Activated T-cell treated with anti-CD3 and anti-CD28 coated beads for 24 hours (primary cell): Measurements from ENCODE around the gene SEC16A.

Source experiments
- DNase-seq: peaks from one replicate; pipeline ENCODE4 v3.0.0-alpha.2; 2020; ENCODE audit warnings: low read depth

The SEC16A gene, protein sequence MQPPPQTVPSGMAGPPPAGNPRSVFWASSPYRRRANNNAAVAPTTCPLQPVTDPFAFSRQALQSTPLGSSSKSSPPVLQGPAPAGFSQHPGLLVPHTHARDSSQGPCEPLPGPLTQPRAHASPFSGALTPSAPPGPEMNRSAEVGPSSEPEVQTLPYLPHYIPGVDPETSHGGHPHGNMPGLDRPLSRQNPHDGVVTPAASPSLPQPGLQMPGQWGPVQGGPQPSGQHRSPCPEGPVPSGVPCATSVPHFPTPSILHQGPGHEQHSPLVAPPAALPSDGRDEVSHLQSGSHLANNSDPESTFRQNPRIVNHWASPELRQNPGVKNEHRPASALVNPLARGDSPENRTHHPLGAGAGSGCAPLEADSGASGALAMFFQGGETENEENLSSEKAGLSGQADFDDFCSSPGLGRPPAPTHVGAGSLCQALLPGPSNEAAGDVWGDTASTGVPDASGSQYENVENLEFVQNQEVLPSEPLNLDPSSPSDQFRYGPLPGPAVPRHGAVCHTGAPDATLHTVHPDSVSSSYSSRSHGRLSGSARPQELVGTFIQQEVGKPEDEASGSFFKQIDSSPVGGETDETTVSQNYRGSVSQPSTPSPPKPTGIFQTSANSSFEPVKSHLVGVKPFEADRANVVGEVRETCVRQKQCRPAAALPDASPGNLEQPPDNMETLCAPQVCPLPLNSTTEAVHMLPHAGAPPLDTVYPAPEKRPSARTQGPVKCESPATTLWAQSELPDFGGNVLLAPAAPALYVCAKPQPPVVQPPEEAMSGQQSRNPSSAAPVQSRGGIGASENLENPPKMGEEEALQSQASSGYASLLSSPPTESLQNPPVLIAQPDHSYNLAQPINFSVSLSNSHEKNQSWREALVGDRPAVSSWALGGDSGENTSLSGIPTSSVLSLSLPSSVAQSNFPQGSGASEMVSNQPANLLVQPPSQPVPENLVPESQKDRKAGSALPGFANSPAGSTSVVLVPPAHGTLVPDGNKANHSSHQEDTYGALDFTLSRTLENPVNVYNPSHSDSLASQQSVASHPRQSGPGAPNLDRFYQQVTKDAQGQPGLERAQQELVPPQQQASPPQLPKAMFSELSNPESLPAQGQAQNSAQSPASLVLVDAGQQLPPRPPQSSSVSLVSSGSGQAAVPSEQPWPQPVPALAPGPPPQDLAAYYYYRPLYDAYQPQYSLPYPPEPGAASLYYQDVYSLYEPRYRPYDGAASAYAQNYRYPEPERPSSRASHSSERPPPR (N-terminal part only)

DNA sequence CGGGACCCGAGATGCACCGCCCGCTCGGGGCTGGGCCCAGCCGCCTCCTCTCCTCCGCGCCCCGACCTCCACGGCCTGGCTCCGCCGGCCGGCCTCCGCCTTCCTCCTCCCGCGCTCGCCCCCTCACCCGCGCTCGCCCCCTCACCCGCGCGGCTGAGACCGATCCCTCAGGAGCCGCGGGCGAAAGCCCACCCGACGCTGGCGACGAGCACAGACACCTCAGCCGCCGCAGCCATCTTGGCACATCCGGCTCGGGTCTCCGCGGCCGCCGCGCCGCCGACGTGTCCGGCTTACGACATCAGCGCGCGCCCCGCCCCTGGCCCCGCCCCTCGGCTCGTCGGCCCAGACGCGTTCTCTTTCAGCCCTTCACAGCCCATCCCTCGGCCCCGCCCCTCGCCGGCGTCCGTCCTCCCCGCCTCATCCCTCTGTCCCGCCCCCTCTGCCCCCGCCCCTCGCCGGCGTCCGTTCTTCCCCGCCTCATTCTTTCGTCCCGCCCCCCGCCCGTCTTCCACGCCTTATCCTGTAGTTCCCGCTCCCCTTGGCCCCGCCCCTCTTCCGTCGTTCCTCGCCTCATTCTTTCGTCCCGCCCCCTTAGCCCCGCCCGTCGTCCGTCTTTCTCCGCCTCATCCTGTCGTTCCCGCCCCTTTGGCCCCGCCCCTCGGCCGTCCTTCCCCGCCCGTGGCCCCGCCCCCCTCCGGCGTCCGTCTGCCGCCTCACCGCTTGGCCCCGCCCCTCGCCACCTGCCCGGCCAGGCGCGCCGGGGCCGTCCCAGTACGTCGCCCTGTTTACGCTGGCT lies at the start of gene SEC16A:
TSS of gene SEC16A (minus strand) at position 248 of the 796 bp plus-strand sequence. CDS start 5,425 bp downstream, outside the sequence.
- DNase-seq: peak; percentile 98

DNA sequence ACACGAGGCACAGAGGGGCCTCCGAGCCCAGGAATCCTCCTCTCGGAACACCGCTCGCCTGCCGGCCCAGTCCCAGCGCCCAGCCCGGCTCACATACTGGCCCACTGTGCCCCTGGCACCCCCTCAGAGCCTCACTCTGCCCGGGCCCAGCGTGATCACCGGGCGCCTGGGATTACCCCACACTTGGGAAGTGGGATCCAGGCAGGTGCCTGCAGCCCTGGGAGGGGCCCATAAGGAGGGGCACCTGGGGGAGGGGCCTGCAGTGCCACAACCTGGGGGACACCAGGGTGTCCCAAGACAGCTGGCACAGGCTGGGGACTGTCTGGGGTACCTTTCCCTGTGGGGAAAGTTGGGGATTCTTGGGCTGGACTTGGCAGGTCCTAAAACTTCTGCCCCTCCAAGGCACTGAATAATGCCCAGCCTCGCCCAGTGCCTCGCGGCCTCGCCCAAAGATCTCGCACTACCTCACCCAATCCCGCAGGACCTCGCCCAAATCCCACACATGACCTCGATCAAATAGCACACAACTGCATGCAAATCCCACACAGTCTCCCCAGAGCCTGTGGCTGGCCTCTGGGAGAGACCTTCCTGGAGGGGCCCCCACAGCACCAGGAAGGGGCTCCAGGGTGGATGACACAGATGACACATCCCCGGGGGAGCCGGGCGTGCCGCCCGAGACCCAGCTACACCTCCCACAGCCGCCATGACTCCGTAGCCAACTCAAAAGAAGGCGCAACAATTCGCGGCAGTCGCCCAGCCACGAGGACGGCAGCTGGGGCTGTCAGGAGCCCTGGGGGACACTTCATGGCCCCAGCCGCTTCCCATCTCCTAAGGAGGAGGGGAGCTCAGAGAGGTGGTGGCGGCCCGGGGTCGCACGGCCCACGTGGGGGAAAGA lies 49.3 kb upstream of the SEC16A start:
- no peak for DNase-seq

DNA sequence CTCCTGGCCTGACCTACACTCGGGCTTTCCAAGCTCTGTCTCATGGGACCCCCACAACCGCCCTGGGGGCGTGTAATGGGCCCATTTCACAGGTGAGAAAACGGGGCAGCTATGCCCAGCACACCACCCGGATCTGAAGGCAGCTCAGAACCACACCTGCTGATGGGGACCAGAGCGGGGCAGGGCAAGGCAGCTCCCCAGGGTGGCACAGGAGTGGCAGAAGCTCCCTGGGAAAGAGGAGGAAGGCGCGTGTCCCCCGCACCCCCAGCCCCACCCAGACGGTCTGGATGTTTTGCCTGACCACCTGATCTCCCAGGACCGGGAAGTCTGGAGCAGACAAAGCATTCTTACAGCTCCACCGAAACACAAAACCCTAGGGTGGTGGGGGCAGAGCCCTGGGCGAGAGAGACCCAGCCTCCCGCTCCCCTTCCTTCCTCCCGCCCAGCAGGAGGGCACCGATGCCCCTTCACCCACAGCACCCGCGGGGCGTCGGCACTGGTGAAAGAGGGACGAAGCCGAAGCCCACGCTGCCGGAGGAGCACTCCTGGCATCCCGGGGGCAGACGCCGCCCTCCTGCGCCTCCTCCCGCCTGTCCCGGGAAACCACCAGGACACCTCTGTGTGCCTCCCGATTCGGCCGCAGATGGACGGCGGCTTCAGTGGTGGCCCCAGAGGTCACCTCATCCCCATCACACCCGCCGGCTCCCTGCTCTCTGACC lies 48.5 kb upstream of the SEC16A start:
- DNase-seq: no peak

DNA sequence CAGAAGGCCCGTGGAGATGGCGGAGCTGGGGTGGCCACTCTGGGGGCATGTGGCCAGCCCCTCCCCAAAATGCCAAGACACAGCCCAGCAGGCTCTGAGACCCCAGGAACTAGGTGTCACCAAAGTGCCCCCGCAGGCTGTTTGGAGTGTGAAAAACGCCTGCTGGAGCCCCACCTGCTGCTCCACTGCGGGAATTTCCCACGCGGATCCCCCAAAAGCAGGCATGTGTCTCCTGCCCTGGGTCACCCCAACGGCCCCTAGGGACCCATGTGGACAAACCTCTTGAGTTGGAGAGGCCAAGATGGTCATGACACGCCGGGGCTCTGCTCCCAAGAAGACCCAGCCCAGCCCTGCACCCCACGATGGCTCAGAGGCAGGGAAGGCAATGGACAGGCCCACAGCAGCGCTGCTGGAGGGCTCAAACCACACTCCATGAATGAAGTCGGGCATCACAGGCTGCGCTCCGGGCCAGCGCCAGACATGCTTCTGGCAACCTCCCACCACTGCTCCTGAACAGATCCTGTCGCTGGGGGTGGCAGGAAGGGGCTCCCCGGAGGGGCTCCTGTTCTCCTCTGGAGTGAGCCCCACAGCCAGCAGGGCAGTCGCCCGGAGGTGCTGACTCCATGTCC lies 47.7 kb upstream of the SEC16A start:
- DNase-seq: no peak

DNA sequence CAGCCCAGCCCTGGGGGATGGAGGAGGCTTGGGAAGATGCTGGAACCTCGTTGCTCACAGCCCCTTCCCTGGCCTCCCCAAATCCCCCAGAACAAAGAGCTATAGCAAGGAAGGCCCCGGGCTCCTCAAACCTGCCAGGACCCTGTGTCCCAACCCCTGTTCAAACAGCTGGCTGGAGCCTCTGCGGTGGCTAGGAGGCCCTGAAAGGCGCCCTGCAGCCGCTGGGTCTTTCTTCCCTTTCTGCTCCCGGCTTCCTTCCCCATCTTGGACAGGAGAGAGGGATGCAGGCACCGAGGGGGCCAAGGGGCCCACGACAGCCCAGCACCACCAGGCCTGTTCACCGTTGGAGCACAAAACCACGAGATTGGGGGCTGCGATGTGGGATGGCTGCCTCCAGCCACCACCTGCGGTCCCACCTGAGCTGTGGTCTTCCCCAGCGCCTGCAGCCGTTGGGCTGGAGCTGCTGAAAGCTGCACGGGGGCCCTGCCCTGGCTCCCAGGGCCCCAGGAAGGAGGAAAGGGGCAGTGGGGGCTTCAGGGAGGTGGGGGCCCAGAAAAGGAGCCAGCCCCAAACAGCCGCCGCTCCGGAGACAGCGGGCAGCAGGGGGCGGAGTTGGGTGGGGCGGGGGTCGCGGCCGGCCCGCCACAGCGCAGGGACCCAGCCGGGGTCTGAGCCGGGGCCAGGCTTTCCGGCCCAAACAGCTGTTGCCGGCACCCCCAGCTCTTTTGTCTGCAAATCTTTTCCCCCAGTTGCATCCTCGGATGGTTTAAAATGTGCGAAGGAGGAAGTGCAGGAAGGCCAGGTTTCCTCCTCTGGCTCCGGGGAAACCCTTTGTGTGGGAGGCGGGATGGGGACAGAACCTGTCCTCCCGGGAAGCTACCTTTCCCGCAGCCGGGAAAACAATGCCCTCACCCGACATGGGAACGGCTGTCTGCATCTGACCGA lies 46.9 kb upstream of the SEC16A start:
- no peak for DNase-seq

DNA sequence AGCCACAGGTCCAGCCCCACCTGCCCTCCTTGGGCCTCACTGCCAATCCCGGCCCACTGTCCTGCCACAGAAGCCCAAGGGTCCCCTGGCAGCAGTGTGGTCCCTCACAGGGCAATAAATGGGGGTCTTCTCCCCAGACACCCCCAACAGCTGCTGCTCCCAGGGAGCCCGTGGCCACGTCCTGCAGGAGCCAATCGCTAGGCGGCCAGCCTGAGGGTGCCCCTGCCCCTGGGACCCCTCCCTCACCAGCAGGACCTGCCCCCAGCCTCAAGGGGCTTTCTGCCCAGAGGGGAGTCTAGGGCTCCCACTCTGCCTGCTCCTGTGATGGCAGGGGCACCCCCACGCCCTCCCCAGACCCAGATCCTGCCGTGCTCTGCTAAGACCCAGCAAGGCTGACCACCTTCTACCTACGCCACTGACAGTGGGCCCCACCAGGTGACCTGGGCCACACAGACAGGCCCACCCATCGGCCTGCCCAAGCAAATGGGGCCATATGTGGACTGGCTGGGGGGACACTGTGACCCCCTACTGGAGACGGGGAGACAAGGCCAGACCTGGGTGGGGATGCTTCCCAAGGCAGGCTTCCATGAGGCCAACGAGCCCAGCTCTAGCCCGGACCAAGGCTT lies 46.0 kb upstream of the SEC16A start:
- DNase-seq: no peak

DNA sequence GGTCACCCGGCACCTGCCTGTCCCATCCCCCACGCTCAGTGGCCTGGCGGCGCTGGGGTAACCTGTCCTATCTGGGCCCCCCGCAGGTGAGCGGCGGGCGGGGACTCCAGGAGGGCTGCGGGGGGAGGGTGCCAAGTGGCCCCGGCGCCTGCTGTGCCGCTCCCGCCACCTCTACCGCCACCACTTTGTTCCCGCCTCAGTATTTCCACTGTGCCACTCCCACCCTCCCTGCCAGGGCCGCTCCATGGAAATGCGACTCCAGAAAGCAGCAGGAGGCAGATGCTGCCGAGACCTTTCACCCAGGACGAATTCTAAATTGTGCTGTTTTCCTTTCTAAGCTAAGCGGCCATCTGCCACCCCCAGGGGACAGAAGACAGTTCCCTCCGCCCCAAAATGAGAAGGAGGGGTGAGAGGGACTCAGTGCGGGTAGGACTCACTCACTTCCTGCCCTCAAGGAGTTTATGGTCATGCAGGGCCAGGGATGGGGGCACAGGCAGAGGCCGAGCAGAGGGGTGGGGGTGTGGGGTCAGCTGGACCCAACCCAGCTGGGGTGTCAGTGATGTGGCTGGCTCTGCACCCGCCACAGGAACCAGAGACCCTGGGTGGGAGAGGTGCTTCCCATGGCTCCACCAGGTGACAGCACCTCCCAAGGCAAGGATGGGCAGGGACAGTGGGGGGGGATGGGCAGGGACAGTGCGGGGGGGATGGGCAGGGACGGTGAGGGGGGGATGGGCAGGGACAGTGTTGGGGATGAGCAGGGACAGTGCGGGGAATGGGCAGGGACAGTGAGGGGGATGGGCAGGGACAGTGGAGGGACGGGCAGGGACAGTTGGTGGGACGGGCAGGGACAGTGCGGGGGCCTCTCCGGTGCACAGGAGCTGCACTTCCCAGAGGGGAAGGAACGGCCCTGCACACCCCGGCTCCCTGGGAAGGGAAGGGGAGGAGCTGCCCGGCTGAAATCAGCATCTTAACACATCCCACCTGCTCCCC lies 45.2 kb upstream of the SEC16A start:
- no peak for DNase-seq

DNA sequence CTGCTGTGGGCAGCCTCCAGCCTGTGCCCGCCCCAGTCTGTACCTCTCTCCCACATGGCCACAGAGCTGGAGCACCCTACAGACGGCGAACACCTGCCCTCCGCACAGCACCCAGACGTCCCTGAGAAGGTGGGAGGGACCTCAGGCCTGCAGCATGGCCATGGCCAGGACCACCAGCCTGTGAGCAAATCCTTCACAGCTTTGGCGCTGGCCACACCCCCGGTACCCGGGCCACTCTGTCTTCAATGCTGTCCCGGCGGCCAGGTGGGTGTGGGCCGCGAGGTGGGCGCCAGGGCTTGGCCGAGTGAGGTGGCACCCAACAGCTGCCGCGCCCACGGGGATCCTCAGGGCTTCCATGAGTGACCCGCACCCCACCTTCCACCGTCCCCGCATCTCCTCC lies 44.3 kb upstream of the SEC16A start:
- no peak for DNase-seq

DNA sequence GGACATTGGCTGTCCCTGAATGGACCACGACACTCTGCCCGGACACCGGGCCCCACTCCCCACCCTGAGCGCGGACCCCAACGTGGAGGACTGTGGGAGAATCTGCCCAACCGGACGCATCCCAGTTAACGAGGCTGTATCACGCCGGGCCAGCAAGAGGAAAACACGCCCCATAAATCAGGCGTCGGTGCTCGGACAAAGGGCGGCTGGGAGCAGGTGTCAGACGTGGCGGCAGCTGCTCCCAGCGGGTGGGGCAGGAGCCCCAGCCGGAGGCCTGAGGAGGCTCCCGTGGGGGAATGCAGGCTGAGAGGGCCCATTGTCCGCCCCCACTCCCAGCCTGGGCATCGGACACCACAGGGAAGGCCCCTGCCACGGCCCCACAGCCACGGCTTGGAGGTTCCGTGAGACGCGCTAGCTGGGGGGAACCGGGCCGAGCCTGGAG lies 43.8 kb upstream of the SEC16A start:
- DNase-seq: no peak

DNA sequence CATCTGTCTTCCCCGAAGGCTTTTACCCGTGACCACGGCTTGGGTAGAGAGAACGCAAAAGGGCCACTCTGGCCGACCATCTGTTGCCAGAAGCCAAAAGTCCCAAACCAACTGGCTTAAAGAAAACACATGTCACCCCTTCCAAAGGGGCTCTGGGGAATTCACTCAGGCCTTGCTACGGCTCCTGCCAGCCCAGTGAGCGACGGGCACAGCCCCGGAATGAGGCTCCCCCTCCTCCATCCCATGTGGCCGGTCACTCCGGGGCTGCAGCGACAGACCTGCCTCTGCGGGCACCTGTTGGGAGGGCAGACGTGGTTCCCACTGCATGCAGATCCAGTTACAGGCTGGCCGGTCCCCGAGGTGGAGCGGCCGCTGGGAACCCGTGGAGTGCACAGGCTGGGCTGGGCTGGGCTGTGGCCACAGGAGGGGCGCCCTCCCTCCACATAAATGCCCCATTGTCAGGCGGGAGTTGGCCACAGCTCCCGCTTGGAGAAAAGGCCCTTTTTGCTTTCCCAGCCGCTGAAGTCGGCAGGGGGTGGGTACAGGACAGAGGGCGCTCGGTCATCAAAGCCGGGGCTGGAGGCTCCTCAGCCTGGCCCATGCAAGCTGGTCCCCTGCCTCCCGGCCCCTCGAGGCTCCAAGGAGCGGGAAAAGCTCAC lies 43.1 kb upstream of the SEC16A start:
- no peak for DNase-seq

DNA sequence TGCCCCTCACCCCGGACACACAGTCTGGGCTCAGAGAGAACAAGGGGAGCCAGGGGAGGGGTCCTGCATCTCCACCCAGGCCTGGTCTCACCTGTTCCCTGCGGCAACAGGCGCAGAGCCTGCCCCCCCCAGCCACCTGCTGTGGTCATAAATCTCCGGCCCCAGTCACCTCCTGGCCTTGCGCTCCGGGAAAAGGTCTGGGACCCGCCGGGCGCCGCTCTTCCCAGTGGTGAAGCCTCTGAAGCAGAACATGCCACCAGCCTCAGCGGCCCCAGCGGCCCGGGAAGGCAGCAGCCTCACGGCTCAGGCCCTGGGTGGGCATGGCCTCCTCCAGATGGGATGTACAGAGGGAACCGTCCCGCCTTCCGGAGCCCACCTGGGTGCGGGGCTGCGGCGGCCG lies 42.4 kb upstream of the SEC16A start:
- no peak for DNase-seq

DNA sequence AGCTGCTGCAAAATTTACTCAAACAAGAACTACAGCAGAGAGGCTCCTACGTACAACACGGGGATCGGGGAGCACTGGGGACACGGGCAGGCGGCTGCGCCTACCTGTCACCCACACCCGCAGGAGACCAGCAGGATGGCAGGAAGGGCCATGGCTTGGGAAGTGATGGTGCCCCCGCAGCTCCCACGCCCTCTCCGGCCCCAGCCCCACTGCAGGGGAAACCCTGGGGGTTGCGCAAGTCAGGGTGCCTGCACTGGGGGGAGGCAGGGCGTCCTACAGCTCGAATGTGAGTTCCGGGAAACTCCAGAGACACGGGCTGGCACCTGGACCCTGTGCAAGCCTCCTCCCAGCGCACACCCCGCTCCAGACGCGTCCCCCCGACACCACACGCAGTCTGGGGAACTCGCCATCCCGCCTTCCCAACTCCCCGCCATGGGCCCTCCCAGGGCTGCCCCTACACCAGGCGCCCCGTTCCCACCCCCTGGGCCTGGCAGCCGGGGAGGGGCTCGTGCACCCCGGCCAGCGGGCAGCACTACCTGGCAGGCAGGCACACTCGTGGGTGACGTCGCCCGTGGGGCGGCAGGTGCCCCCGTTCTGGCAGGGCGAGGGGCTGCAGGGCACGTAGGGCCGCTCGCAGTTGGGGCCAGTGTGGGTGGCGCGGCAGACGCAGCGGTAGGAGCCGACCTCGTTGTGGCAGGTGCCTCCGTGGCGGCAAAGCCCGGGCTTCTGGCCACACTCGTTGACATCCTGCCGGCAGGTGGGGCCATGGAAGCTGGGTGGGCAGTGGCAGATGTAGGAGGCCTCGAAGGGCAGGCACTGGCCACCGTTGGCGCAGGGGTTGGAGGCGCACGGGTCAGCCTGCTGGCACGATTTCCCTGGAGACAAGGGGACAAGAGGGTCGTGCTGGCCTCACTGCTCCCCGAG lies 39.7 kb upstream of the SEC16A start:
- DNase-seq: no peak

DNA sequence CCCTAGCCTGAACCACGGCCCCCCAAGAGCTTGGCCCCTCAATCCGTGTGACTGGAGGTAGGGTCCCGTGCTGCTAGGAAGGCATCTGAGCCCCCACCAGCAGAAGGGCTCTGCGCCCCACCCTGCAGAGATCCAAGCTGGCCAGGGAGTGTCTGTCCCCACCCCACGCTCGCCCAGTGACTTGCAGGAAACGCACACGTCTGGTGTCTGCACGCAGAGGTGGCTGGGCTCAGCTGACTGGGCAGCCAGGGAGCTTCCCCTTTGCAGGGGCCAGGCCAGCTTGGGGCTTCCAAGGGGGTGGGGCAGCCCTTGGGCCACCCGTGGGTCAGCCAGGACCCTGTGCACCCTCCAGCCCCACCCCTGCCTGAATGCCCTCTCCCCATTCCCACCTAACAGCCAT lies 38.7 kb upstream of the SEC16A start:
- no peak for DNase-seq

DNA sequence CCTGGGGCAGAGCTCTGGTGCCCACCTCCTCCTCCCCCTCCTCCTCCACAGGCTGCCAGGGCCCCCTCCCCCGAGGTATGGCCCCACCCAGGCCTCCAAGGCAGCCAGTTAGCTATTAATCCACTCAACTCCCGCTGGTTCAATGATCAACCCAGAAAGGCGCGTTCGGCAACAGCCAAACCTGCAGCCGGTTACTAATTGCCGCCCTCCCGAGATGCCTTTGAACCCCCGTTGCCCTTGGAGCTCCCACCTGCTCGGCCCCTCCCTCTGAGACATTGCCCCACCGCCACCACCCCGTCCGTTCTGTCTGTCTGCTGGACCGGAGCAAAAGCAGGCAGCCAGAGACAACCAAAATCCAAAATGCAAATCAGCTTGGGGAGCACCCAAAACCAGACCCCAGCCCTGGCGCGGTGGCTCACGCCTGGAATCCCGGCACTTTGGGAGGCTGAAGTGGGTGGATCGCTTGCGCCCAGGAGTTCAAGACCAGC lies 37.3 kb upstream of the SEC16A start:
- no peak for DNase-seq
